Middle frontal gyrus (tissue), 1 donor: ENCODE measurements around the gene A2M.

Source experiments
- DNase-seq: peaks from one replicate; pipeline ENCODE4 v3.0.0-alpha.2; 2015; ENCODE audit warnings: low spot score; ENCODE audit errors: extremely low spot score

Gene A2M

GRCh38 chr12:9074484-9075137 lies 41.1 kb downstream of the A2M start:
- no peak for DNase-seq

- DNase-seq: no peak
Measured at GRCh38 chr12:9073076-9073475, 42.6 kb downstream of the A2M start.

GRCh38 chr12:9072481-9073038 lies 43.2 kb downstream of the A2M start:
- no peak for DNase-seq

GRCh38 chr12:9071969-9072368 lies 43.8 kb downstream of the A2M start:
- no peak for DNase-seq

GRCh38 chr12:9071518-9071917 lies 44.2 kb downstream of the A2M start:
- DNase-seq: no peak

GRCh38 chr12:9070351-9070750 lies 45.4 kb downstream of the A2M start:
- no peak for DNase-seq

- no peak for DNase-seq
Measured at GRCh38 chr12:9068600-9068999, 47.1 kb downstream of the A2M start.

GRCh38 chr12:9068086-9068485 lies 47.6 kb downstream of the A2M start:
- no peak for DNase-seq

GRCh38 chr12:9066755-9067423 lies 48.8 kb downstream of the A2M start:
- no peak for DNase-seq

- no peak for DNase-seq
Measured at GRCh38 chr12:9066183-9066623, 49.5 kb downstream of the A2M start.

GRCh38 chr12:9065607-9065856 lies 50.2 kb downstream of the A2M start:
- no peak for DNase-seq

GRCh38 chr12:9064815-9065606 lies 50.7 kb downstream of the A2M start:
- DNase-seq: no peak

- peak; percentile 50 for DNase-seq
Measured at GRCh38 chr12:9064201-9064814, 51.4 kb downstream of the A2M start.

- no peak for DNase-seq
Measured at GRCh38 chr12:9052610-9053009, 63.1 kb downstream of the A2M start.

- no peak for DNase-seq
Measured at GRCh38 chr12:9051158-9051550, 64.6 kb downstream of the A2M start.

- no peak for DNase-seq
Measured at GRCh38 chr12:9050521-9051157, 65.1 kb downstream of the A2M start.

GRCh38 chr12:9049520-9050133 lies 66.1 kb downstream of the A2M start:
- DNase-seq: no peak

GRCh38 chr12:9048930-9049329 lies 66.8 kb downstream of the A2M start:
- no peak for DNase-seq

GRCh38 chr12:9047105-9047504 lies 68.6 kb downstream of the A2M start:
- no peak for DNase-seq

- DNase-seq: no peak
Measured at GRCh38 chr12:9043766-9044165, 72.0 kb downstream of the A2M start.

- no peak for DNase-seq
Measured at GRCh38 chr12:9041321-9041720, 74.4 kb downstream of the A2M start.
